Uterus (tissue), 2 donors: ENCODE measurements around the gene HJV.

ENCODE experiments used
- POLR2A ChIP-seq, 2 donors: fragments of 450-650 bp; IDR thresholded peaks; one replicate each; pipeline ENCODE4 v1.6.1; 2016; ENCODE audit warnings: antibody characterized with exemption in 2 of 2, mild to moderate bottlenecking in 1 of 2, moderate library complexity in 1 of 2
- TF ChIP-seq, protein P1 (sequence below), 4 experiments: fragments of 200-600 bp in 2 of 4; fragments of 450-650 bp in 2 of 4; sonication (generic) in 2 of 4; IDR thresholded peaks; one replicate each; pipeline ENCODE4 v1.5.1; 2016 to 2019; ENCODE audit warnings: antibody characterized with exemption in 4 of 4, mild to moderate bottlenecking in 2 of 4, moderate library complexity in 1 of 4

- TF ChIP-seq, protein P1, sequence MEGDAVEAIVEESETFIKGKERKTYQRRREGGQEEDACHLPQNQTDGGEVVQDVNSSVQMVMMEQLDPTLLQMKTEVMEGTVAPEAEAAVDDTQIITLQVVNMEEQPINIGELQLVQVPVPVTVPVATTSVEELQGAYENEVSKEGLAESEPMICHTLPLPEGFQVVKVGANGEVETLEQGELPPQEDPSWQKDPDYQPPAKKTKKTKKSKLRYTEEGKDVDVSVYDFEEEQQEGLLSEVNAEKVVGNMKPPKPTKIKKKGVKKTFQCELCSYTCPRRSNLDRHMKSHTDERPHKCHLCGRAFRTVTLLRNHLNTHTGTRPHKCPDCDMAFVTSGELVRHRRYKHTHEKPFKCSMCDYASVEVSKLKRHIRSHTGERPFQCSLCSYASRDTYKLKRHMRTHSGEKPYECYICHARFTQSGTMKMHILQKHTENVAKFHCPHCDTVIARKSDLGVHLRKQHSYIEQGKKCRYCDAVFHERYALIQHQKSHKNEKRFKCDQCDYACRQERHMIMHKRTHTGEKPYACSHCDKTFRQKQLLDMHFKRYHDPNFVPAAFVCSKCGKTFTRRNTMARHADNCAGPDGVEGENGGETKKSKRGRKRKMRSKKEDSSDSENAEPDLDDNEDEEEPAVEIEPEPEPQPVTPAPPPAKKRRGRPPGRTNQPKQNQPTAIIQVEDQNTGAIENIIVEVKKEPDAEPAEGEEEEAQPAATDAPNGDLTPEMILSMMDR (IDR thresholded peaks at IDR 0.05), result no peak
- TF ChIP-seq POLR2A (IDR thresholded peaks at IDR 0.05), result no peak
Observed at GRCh38 chr1:145986551-145986950, 35.0 kb downstream of the HJV start.
